Measurements from ENCODE around the gene CIROP. TPM values are rescaled to one million over a fixed set of nuclear protein-coding genes. Genes with fewer than 3 reads are reported as not detected.

CIROP gene
- total RNA-seq, 2 donors from 2014 or later: not detected

DNA sequence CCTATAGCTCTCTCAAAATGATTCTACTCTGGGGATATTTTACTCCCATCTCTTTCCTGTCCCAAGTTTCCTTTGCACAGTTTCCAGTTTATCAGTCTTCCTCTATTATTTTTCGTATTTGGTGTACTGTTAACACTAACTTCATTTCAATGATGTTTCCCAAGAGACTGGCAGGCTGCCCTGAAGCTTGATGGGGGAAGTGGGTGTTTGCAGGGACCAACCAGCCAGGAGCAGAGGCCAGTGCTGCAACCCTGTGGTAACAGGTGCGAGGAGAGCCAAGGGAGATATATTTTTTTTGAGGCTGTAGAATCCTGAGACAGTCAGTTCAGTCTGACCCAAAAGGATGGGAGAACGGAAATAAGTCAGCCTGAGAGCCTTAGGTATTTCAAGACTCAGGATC is 26.1 kb upstream of the CIROP start:
- TF ChIP-seq, protein P1, sequence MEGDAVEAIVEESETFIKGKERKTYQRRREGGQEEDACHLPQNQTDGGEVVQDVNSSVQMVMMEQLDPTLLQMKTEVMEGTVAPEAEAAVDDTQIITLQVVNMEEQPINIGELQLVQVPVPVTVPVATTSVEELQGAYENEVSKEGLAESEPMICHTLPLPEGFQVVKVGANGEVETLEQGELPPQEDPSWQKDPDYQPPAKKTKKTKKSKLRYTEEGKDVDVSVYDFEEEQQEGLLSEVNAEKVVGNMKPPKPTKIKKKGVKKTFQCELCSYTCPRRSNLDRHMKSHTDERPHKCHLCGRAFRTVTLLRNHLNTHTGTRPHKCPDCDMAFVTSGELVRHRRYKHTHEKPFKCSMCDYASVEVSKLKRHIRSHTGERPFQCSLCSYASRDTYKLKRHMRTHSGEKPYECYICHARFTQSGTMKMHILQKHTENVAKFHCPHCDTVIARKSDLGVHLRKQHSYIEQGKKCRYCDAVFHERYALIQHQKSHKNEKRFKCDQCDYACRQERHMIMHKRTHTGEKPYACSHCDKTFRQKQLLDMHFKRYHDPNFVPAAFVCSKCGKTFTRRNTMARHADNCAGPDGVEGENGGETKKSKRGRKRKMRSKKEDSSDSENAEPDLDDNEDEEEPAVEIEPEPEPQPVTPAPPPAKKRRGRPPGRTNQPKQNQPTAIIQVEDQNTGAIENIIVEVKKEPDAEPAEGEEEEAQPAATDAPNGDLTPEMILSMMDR (IDR thresholded peaks at IDR 0.05): no peak
- DNase-seq: no peak
- H3K9ac ChIP-seq (ENCODE audit: low read depth in 2 of 2, low read length in 2 of 2): no peak overlapping the region
- H3K4me3 ChIP-seq: no peak overlapping the region
- H3K27me3 ChIP-seq: no peaks in the 10 kb centered on the region
- H3K9me3 ChIP-seq: no peaks in the 10 kb centered on the region
- intact Hi-C loops (cut with DNase I): no loop called here
- no peaks in the 10 kb centered on the region for H3K4me1 ChIP-seq
- no peak overlapping the region for H3K27ac ChIP-seq
- no peaks in the 10 kb centered on the region for H3K36me3 ChIP-seq

DNA sequence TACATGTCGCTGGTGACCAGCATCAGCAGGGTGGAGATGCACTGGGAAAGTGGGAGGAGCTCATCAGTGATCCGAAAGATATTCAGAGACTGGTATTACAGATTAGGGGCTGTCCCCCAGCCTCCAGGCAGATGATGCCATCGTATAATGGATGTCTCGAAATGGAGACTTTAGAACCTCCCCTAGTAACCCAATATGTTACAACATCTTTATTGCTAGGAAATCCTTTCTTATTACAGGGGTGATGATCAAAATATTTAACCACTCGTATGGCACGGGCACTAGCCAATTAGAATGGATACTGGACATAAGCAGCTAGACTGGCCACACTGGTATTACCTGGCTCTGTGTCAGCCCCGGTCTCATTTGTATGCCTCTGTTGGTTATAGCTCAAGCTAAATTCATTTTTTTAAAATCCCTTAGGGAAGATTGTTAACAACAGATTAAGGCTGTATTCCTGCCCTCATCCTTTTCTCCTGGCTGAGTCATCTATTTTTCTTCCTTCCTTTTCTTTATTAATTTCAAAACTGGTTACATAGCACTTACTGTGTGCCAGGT is 25.0 kb upstream of the CIROP start:
- H3K27ac ChIP-seq: no peak overlapping the region
- H3K9ac ChIP-seq (ENCODE audit: low read depth in 2 of 2, low read length in 2 of 2): no peak overlapping the region
- intact Hi-C loops (cut with DNase I): loop anchor here (10.0 kb wide), 1 partner anchor 165 kb away; no protein-coding TSS in a partner anchor
- no peaks in the 10 kb centered on the region for H3K4me1 ChIP-seq
- no peaks in the 10 kb centered on the region for H3K27me3 ChIP-seq
- no peaks in the 10 kb centered on the region for H3K9me3 ChIP-seq
- no peak for DNase-seq
- TF ChIP-seq, protein P1 (IDR thresholded peaks at IDR 0.05): no peak
- H3K4me3 ChIP-seq: no peak overlapping the region
- H3K36me3 ChIP-seq: no peaks in the 10 kb centered on the region

DNA sequence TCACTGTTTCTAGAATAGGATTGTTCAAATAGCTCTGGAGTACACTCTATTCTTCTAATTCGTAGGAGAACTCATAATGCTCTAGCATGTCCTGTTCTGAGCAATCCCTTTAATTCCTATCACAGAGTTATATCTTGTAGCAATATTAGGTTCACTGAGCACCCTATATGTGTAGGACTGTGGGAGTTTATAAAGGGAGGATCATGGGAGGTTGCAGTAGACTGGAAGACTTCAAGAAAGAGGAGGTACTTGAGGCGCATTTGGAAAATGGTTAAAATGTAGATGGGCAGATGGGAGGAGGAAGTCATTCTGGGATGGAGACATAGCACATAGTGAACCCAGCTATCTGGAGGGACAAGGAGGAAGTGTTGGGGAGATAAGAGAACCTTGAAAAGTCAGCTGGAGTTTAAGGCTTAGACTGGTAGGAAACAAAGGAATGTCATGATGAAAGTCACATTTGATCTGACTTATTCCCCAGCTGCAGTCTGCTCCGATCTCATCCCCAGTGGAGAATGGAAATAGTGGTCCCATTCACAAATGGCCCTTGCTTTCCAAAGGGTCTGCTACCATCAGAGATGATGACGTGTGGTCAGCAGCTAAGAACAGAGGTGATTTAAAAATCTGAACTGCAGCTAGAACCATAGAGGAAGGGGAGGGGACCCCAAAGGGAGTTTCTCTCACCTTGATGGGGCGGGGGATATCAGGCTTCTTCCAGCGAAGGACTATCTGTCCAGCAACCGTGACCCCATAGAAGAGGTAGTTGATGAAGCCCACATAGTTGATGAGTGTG is 24.4 kb upstream of the CIROP start:
- TF ChIP-seq, protein P1 (IDR thresholded peaks at IDR 0.05): no peak
- H3K27ac ChIP-seq: no peak overlapping the region
- H3K9ac ChIP-seq (ENCODE audit: low read depth in 2 of 2, low read length in 2 of 2): no peak overlapping the region
- no peak overlapping the region for H3K4me3 ChIP-seq
- no peaks in the 10 kb centered on the region for H3K27me3 ChIP-seq
- H3K4me1 ChIP-seq: no peaks in the 10 kb centered on the region
- intact Hi-C loops (cut with DNase I): loop anchor here (10.0 kb wide), 1 partner anchor 166 kb away; no protein-coding TSS in a partner anchor
- H3K36me3 ChIP-seq: no peaks in the 10 kb centered on the region
- no peak for DNase-seq
- H3K9me3 ChIP-seq: no peaks in the 10 kb centered on the region

DNA sequence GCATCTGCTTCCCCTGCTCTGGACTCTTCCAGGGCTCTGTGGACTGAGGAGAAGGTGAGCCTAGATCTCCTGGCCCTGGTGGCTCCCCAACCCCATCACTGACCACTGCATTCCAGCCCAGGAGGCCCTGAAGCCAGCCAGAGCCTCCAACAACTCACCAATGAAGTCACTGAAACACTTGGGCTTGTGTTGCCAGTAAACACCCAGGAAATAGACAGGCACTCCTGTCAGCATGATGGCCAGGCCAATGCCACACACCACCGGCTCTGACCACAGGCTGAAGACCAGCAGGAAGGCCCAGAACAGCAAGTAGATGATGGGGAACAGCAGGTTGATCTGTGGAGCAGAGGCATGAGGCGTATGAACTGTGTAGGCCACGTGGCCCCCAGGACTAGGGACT is 23.1 kb upstream of the CIROP start:
- Histone ChIP-seq H3K27ac (no peak overlapping the region), H3K9ac (ENCODE audit: low read depth in 2 of 2, low read length in 2 of 2) (no peak overlapping the region), H3K4me3 (no peak overlapping the region), H3K4me1 (no peaks in the 10 kb centered on the region), H3K27me3 (no peaks in the 10 kb centered on the region), H3K36me3 (no peaks in the 10 kb centered on the region), H3K9me3 (no peaks in the 10 kb centered on the region)
- TF ChIP-seq, protein P1 (IDR thresholded peaks at IDR 0.05): no peak
- DNase-seq: no peak
- intact Hi-C loops (cut with DNase I): loop anchor here (10.0 kb wide), 1 partner anchor 167 kb away; no protein-coding TSS in a partner anchor

DNA sequence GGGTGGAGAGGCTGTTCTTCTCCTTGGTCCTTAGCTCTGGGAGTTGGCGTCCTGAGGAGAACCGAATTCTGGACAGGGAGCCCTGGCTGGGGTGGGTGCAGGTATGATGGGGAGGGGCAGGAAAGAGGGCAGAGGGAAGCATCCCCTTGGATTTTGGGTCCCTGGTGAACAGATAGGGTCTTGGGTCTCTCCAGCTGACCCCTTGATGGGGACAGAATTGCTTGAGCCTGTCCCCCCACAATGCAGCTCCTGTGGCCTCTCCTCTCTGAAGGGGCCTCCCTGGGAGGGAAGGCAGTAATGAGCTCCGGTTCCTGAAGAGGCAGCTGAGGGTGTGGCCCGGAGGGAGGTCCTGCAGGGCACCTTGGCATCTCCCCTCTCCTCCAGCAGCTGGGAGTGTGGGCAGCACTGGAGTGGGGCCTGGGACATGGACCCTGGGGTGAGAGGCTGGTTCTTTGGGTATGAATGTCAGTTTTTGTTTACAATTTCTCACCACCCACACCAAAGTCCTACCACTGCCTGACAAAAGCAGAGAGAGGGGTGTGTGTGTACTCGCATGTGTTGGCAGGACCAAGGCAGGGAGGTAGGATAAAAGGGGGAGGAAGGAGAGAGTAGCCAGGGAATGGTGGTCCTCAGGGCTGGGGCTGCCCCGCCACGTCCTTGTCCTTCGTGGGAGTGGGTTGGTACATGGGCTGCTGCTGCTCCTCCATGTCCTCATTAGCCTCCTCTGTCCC is 21.9 kb upstream of the CIROP start:
- Histone ChIP-seq H3K4me1 (no peaks in the 10 kb centered on the region), H3K9ac (ENCODE audit: low read depth in 2 of 2, low read length in 2 of 2) (no peak overlapping the region), H3K36me3 (no peaks in the 10 kb centered on the region), H3K9me3 (no peaks in the 10 kb centered on the region), H3K27me3 (no peaks in the 10 kb centered on the region), H3K27ac (no peak overlapping the region), H3K4me3 (no peak overlapping the region)
- TF ChIP-seq, protein P1 (IDR thresholded peaks at IDR 0.05): no peak
- intact Hi-C loops (cut with DNase I): loop anchor here (10.0 kb wide), 1 partner anchor 168 kb away; no protein-coding TSS in a partner anchor
- no peak for DNase-seq
